Measurements from ENCODE around the gene FMN1.

GRCh38 chr15:32750979-32751378, 443.5 kb downstream of the FMN1 start:
- no peak for TF ChIP-seq CTCF (conservative IDR thresholded peaks at IDR 0.05)
- TF ChIP-seq ZFX (IDR thresholded peaks at IDR 0.05): no peak

Measured in C4-2B (cell line).